NB4 (cell line): Measurements from ENCODE around the gene NLRC3.

Experiments used
- CTCF ChIP-seq: IDR thresholded peaks from one replicate; pipeline ENCODE4 v1.5.1; 2012; ENCODE audit warnings: low read depth, low read length
- MYC ChIP-seq: IDR thresholded peaks from 2 replicates; pipeline ENCODE4 v1.6.1; 2011; ENCODE audit warnings: low read depth, low read length
- POLR2A ChIP-seq: IDR thresholded peaks from 2 replicates; pipeline ENCODE4 v1.6.1; 2011; ENCODE audit warnings: mild to moderate bottlenecking; ENCODE audit not compliant: insufficient read length; ENCODE audit errors: extremely low read depth

DNA sequence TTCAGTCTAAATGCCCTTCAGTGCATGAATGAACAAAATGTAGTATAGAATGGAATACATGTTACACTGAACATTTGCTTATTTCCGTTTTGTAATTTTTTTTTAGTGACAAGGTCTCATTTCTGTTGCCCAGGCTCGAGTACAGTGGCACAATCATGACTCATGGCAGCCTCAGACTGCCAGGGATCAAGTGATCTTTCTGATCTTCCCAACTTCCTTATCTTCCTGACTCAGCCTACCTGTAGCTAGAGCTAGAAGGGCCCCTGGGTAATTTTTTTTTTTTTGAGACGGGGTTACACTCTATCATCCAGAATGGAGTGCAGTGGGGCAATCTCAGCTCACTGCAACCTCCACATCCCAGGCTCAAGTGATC, 41.6 kb upstream of the NLRC3 start:
- no peak for TF ChIP-seq CTCF
- no peak for TF ChIP-seq POLR2A
- TF ChIP-seq MYC = no peak
